A673 (cell line): ENCODE data around the gene SLC52A1. TPM values are rescaled to one million over a fixed set of nuclear protein-coding genes. Genes with fewer than 3 reads are reported as not detected.
"Not testable (repeated sequence)": the region's sequence is repeated elsewhere in the genome, so short reads cannot be mapped to it uniquely, and the experiment has no call there.

ENCODE experiments used
- BruUV-seq: library from RNA; stranded (reverse); fragments of 400-500 nt; replicated peaks from 2 replicates; lab custom pipeline; 2021; lab: Mats Ljungman, UMichigan
- CTCF ChIA-PET: fragments of 300-600 bp; sonication (Branson Sonifier 250); formaldehyde crosslinking; loops from one replicate; lab custom pipeline; 2022; ENCODE audit warnings: antibody characterized with exemption; lab: Charles Lee
- POLR2A ChIA-PET: fragments of 300-600 bp; sonication (Branson Sonifier 250); formaldehyde crosslinking; loops from one replicate; lab custom pipeline; 2022; ENCODE audit warnings: antibody characterized with exemption; ENCODE audit not compliant: low non-redundant PET; lab: Charles Lee
- DNase-seq: peaks from one replicate; pipeline ENCODE4 v3.0.0-alpha.2; 2015; ENCODE audit warnings: low spot score
- H3K27ac ChIP-seq: fragments of 200-600 bp; sonication (generic); 2 replicates; pipeline ENCODE4 v1.5.1; 2016; ENCODE audit warnings: mixed run types, low read depth, mild to moderate bottlenecking, mixed read lengths, antibody characterized with exemption, low read length; ENCODE audit not compliant: poor library complexity, severe bottlenecking
- H3K27me3 ChIP-seq: fragments of 200-600 bp; sonication (generic); replicated peaks from 2 replicates; pipeline ENCODE4 v1.6.1; 2017; ENCODE audit warnings: mixed run types, low read depth, mild to moderate bottlenecking, mixed read lengths, antibody characterized with exemption, low read length; ENCODE audit not compliant: insufficient read depth, poor library complexity
- H3K36me3 ChIP-seq: fragments of 200-600 bp; sonication (generic); 2 replicates; pipeline ENCODE4 v1.6.1; 2016; ENCODE audit warnings: mixed run types, mild to moderate bottlenecking, mixed read lengths, antibody characterized with exemption, low read length; ENCODE audit not compliant: insufficient read depth, poor library complexity, severe bottlenecking
- H3K4me1 ChIP-seq: fragments of 200-600 bp; sonication (generic); 2 replicates; pipeline ENCODE4 v1.6.1; 2017; ENCODE audit warnings: mixed run types, mild to moderate bottlenecking, mixed read lengths, antibody characterized with exemption, low read length; ENCODE audit not compliant: insufficient read depth, poor library complexity, severe bottlenecking
- H3K4me3 ChIP-seq: fragments of 200-600 bp; sonication (generic); 2 replicates; pipeline ENCODE4 v1.5.1; 2016; ENCODE audit warnings: low read depth, mixed run types, mild to moderate bottlenecking, mixed read lengths, low read length; ENCODE audit not compliant: poor library complexity, severe bottlenecking
- H3K9me3 ChIP-seq: fragments of 200-600 bp; sonication (generic); 2 replicates; pipeline ENCODE4 v1.6.1; 2016; ENCODE audit warnings: mixed run types, low read depth, mild to moderate bottlenecking, mixed read lengths, antibody characterized with exemption, low read length; ENCODE audit not compliant: poor library complexity, severe bottlenecking
- CTCF ChIP-seq: fragments of 300-800, 200-600 bp; sonication (generic); conservative IDR thresholded peaks from 2 replicates; pipeline ENCODE4 v1.5.1; 2017; ENCODE audit warnings: low read depth, mild to moderate bottlenecking, antibody characterized with exemption, low read length, moderate library complexity, mixed read lengths
- EZH2 ChIP-seq: fragments of 200-600 bp; sonication (generic); IDR thresholded peaks from 2 replicates; pipeline ENCODE4 v1.6.1; 2017; ENCODE audit warnings: borderline replicate concordance, low read depth, mild to moderate bottlenecking, mixed read lengths, antibody characterized with exemption, low read length; ENCODE audit not compliant: poor library complexity, severe bottlenecking
- intact Hi-C: fragments of 100-400 bp; cut with micrococcal nuclease; formaldehyde crosslinking; loops from one replicate; pipeline ENCODE4 v1.10.0; 2022; ENCODE audit not compliant: unreplicated experiment
- total RNA-seq: library from RNA; stranded (reverse); gene quantifications from 2 replicates; pipeline ENCODE4 v1.2.3, GENCODE V29; 2021

Gene SLC52A1
- total RNA-seq, 1 experiment from 2014 or later = not detected

GRCh38 chr17:5032865-5033264, 2.4 kb downstream of the SLC52A1 start:
- intact Hi-C loops = no loop called here
- Histone ChIP-seq H3K36me3 (no peaks in the 10 kb centered on the region), H3K9me3 (no peaks in the 10 kb centered on the region), H3K27ac (no peak overlapping the region), H3K27me3 (no peaks in the 10 kb centered on the region), H3K4me1 (peaks cover 4% of the 10 kb centered on the region), H3K4me3 (no peak overlapping the region)
- no TSS peak for BruUV-seq
- no peak for DNase-seq
- no peak for TF ChIP-seq EZH2
- no peak for TF ChIP-seq CTCF
- ChIA-PET CTCF (no interaction called here), POLR2A (no interaction called here)

- TF ChIP-seq EZH2 = no peak
- TF ChIP-seq CTCF = peak; percentile 67
- Histone ChIP-seq H3K4me1 (peaks cover 4% of the 10 kb centered on the region), H3K4me3 (peak overlapping the region; percentile 42), H3K36me3 (no peaks in the 10 kb centered on the region), H3K27ac (no peak overlapping the region), H3K27me3 (no peaks in the 10 kb centered on the region), H3K9me3 (no peaks in the 10 kb centered on the region)
- BruUV-seq = no TSS peak
- intact Hi-C loops = no loop called here
- ChIA-PET POLR2A (no interaction called here), CTCF (interaction anchor here (0.9 kb wide), 1 partner anchor 30 kb away, joined by 4 read pairs; no protein-coding TSS in a partner anchor)
- DNase-seq = peak; percentile 94
These were observed 3.7 kb downstream of the SLC52A1 start for GRCh38 chr17:5031365-5032082.

- H3K4me3 ChIP-seq, H3K36me3 ChIP-seq, H3K27me3 ChIP-seq, BruUV-seq, CTCF ChIA-PET, H3K9me3 ChIP-seq, H3K27ac ChIP-seq, intact Hi-C loops, H3K4me1 ChIP-seq, DNase-seq, POLR2A ChIA-PET: not testable (repeated sequence)
These were observed 5.1 kb downstream of the SLC52A1 start for GRCh38 chr17:5030168-5030567.

GRCh38 chr17:5027916-5028315, 7.3 kb downstream of the SLC52A1 start:
- CTCF ChIA-PET = interaction anchor here (0.9 kb wide), 1 partner anchor 30 kb away, joined by 3 read pairs; no protein-coding TSS in a partner anchor
- H3K9me3 ChIP-seq = no peaks in the 10 kb centered on the region
- H3K4me1 ChIP-seq = peaks cover 4% of the 10 kb centered on the region
- BruUV-seq = no TSS peak
- no peaks in the 10 kb centered on the region for H3K27me3 ChIP-seq
- no peak overlapping the region for H3K4me3 ChIP-seq
- peaks cover 2% of the 10 kb centered on the region for H3K36me3 ChIP-seq
- POLR2A ChIA-PET = no interaction called here
- no peak overlapping the region for H3K27ac ChIP-seq
- no peak for DNase-seq
- intact Hi-C loops = no loop called here
- TF ChIP-seq EZH2 (no peak), CTCF (no peak)
